ENCODE results near the gene DOCK1. TPM values are rescaled to one million over a fixed set of nuclear protein-coding genes. Genes with fewer than 3 reads are reported as not detected.

DOCK1 gene
- total and polyA plus RNA-seq, 2 donors (not counting 1 experiment from before 2014, with no cell fraction given) = 20.5 to 91.0 TPM

DNA sequence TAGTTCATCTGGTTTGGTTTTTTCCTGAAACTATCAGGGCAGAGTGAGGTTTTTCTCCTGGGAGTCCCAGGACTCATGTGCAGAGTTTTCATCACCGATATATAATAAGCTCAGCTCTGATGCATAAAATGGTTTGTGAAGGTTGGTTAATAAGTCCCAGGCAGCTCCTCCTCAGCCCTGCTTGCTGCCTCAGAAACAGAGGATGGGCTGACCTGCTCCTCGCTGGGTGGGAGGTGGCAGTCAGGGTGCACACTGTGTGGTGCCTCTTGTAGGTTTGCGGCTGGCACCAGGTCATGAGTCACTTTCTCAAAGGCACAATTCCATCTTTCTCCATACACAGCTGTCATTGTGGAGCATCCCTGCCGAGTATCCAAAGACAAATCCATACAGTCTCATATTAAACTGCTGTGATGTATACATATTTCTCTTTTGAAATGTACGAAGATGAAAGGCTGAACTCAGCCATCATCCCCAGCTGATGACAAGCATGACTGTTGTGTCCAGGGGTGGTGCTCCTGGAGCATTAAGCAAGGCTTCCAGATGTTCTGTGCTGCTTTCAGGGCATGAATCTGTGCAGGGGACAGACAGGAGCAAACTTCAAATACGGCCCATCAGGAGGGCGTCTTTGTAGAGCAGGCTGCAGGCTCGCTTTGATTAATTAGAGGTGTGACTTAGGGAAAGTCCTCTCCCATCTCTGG, 518.1 kb downstream of the DOCK1 start:
- DNase-seq (ENCODE audit: low read depth in 2 of 2) = no peak
- TF ChIP-seq CTCF (conservative IDR thresholded peaks at IDR 0.05 in 1 of 2, IDR thresholded peaks at IDR 0.05 in 1 of 2; ENCODE audit: low read depth in 1 of 2, low read length in 2 of 2) = no peak
- TF ChIP-seq EZH2 (IDR thresholded peaks at IDR 0.05; ENCODE audit: low read length, missing control alignments) = no peak

DNA sequence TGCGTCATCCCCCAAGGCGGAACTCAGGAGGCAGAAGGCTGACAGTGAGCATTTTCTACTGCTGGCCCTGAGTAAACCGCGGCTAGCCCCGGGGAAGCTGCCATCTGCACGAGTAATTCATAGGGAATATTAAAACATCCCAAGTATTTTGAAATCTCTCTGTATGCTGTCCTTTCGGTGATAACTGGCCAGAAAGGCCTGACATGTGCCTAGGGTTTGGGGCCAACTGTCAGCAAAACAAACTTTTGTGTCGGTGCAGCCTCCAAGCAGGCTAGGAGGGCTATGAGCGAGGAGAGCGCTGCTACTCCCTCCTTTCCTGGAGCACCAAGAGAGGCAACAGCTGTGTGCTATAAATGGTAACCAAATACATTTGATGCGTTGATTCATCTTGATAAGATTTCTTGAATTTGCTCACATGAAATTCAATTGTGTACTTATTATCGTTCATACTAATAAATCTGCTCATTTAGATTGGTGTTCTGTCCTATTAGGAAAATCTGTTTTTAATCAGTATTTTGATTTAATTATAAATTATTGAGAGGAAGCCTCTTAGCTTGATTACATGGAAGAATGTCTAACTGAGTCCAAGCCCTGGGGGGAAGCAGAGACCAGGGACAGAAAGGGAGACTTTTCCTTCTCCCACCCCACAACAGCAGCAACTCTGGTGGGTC, 519.5 kb downstream of the DOCK1 start:
- H2AFZ ChIP-seq (ENCODE audit: low read length) = no peak overlapping the region
- H4K20me1 ChIP-seq (ENCODE audit: control insufficient read depth, extremely low read depth, insufficient read depth, low read length) = no peaks in the 10 kb centered on the region
- no peak overlapping the region for H3K4me3 ChIP-seq (replicated peaks in 1 of 4; ENCODE audit: control extremely low read depth in 1 of 4, insufficient read depth in 1 of 4, low read depth in 3 of 4, low read length in 4 of 4)
- no peaks in the 10 kb centered on the region for H3K9me3 ChIP-seq (ENCODE audit: control insufficient read depth, insufficient read depth, low read depth, low read length)
- H3K27me3 ChIP-seq (ENCODE audit: control insufficient read depth, insufficient read depth, low read length) = no peaks in the 10 kb centered on the region
- no peak overlapping the region for H3K4me2 ChIP-seq (ENCODE audit: extremely low read depth, insufficient read depth, low read length)
- no peaks in the 10 kb centered on the region for H3K4me1 ChIP-seq (ENCODE audit: control insufficient read depth, extremely low read depth, insufficient read depth, low read length)
- H3K9ac ChIP-seq (ENCODE audit: insufficient read depth, low read length) = no peak overlapping the region
- TF ChIP-seq EZH2 (IDR thresholded peaks at IDR 0.05; ENCODE audit: low read length, missing control alignments) (no peak), CTCF (conservative IDR thresholded peaks at IDR 0.05 in 1 of 2, IDR thresholded peaks at IDR 0.05 in 1 of 2; ENCODE audit: low read depth in 1 of 2, low read length in 2 of 2) (no peak)
- no peaks in the 10 kb centered on the region for H3K79me2 ChIP-seq (ENCODE audit: control insufficient read depth, insufficient read depth, low read length)
- peaks cover 2% of the 10 kb centered on the region for H3K36me3 ChIP-seq (ENCODE audit: control insufficient read depth, insufficient read depth, low read length)
- peak; percentile 17 to 68 for DNase-seq (ENCODE audit: low read depth in 2 of 2)
- no peak overlapping the region for H3K27ac ChIP-seq (ENCODE audit: insufficient read depth, low read length)

More for the DNA sequence above, 518.1 kb downstream of the DOCK1 start:
- no peak overlapping the region for H3K27ac ChIP-seq (ENCODE audit: insufficient read depth, low read length)
- no peaks in the 10 kb centered on the region for H3K9me3 ChIP-seq (ENCODE audit: control insufficient read depth, insufficient read depth, low read depth, low read length)
- H3K4me1 ChIP-seq (ENCODE audit: control insufficient read depth, extremely low read depth, insufficient read depth, low read length) = no peaks in the 10 kb centered on the region
- no peaks in the 10 kb centered on the region for H3K79me2 ChIP-seq (ENCODE audit: control insufficient read depth, insufficient read depth, low read length)
- peaks cover 2% of the 10 kb centered on the region for H3K36me3 ChIP-seq (ENCODE audit: control insufficient read depth, insufficient read depth, low read length)
- H2AFZ ChIP-seq (ENCODE audit: low read length) = no peak overlapping the region
- H4K20me1 ChIP-seq (ENCODE audit: control insufficient read depth, extremely low read depth, insufficient read depth, low read length) = no peaks in the 10 kb centered on the region
- H3K9ac ChIP-seq (ENCODE audit: insufficient read depth, low read length) = no peak overlapping the region
- H3K4me2 ChIP-seq (ENCODE audit: extremely low read depth, insufficient read depth, low read length) = no peak overlapping the region
- no peaks in the 10 kb centered on the region for H3K27me3 ChIP-seq (ENCODE audit: control insufficient read depth, insufficient read depth, low read length)
- no peak overlapping the region for H3K4me3 ChIP-seq (replicated peaks in 1 of 4; ENCODE audit: control extremely low read depth in 1 of 4, insufficient read depth in 1 of 4, low read depth in 3 of 4, low read length in 4 of 4)

GRCh38 chr10:127426746-127427145, 521.5 kb downstream of the DOCK1 start:
- DNase-seq (ENCODE audit: low read depth in 2 of 2) = no peak
- no peak overlapping the region for H3K4me2 ChIP-seq (ENCODE audit: extremely low read depth, insufficient read depth, low read length)
- no peak overlapping the region for H3K9ac ChIP-seq (ENCODE audit: insufficient read depth, low read length)
- no peak overlapping the region for H2AFZ ChIP-seq (ENCODE audit: low read length)
- H4K20me1 ChIP-seq (ENCODE audit: control insufficient read depth, extremely low read depth, insufficient read depth, low read length) = no peaks in the 10 kb centered on the region
- H3K27ac ChIP-seq (ENCODE audit: insufficient read depth, low read length) = no peak overlapping the region
- TF ChIP-seq EZH2 (IDR thresholded peaks at IDR 0.05; ENCODE audit: low read length, missing control alignments) = no peak
- TF ChIP-seq CTCF (conservative IDR thresholded peaks at IDR 0.05 in 1 of 2, IDR thresholded peaks at IDR 0.05 in 1 of 2; ENCODE audit: low read depth in 1 of 2, low read length in 2 of 2) = no peak
- H3K27me3 ChIP-seq (ENCODE audit: control insufficient read depth, insufficient read depth, low read length) = no peaks in the 10 kb centered on the region
- no peaks in the 10 kb centered on the region for H3K79me2 ChIP-seq (ENCODE audit: control insufficient read depth, insufficient read depth, low read length)
- no peaks in the 10 kb centered on the region for H3K9me3 ChIP-seq (ENCODE audit: control insufficient read depth, insufficient read depth, low read depth, low read length)
- peaks cover 2% of the 10 kb centered on the region for H3K36me3 ChIP-seq (ENCODE audit: control insufficient read depth, insufficient read depth, low read length)
- no peak overlapping the region for H3K4me3 ChIP-seq (replicated peaks in 1 of 4; ENCODE audit: control extremely low read depth in 1 of 4, insufficient read depth in 1 of 4, low read depth in 3 of 4, low read length in 4 of 4)
- no peaks in the 10 kb centered on the region for H3K4me1 ChIP-seq (ENCODE audit: control insufficient read depth, extremely low read depth, insufficient read depth, low read length)

All from fibroblast of lung (primary cell).